H1 (cell line): ENCODE results near the gene DENND1A. TPM values are rescaled to one million over a fixed set of nuclear protein-coding genes. Genes with fewer than 3 reads are reported as not detected.

Experiments
- CTCF ChIA-PET: fragments of 300-600 bp; sonication (Branson Sonifier 250); formaldehyde crosslinking; loops from one replicate; lab custom pipeline; 2021; ENCODE audit not compliant: partially characterized antibody; lab: Charles Lee
- POLR2A ChIA-PET: fragments of 300-600 bp; sonication (Branson Sonifier 250); formaldehyde crosslinking; loops from one replicate; lab custom pipeline; 2021; ENCODE audit warnings: inconsistent platforms; ENCODE audit not compliant: partially characterized antibody; lab: Charles Lee
- DNase-seq, 2 experiments: peaks; one replicate each; pipeline versions ENCODE4 v3.0.0 to v3.0.0-alpha.2; 2010 to 2022; ENCODE audit warnings: low spot score in 2 of 2, low read depth in 1 of 2, mixed read lengths in 1 of 2
- FAIRE-seq: peaks from 2 replicates; lab custom pipeline; 2011; peaks lifted over from hg19 to GRCh38; lab: Jason Lieb, UNC
- H2AFZ ChIP-seq: 2 replicates; pipeline ENCODE4 v1.8.1; 2012; ENCODE audit warnings: low read length, inconsistent platforms
- H2AK5ac ChIP-seq: 2 replicates; pipeline ENCODE4 v1.6.1; 2013; ENCODE audit warnings: low read depth, low read length
- H2BK120ac ChIP-seq: replicated peaks from 2 replicates; pipeline ENCODE3; 2013; ENCODE audit warnings: low read depth, low read length, inconsistent platforms
- H2BK12ac ChIP-seq: 2 replicates; pipeline ENCODE4 v1.6.1; 2013; ENCODE audit warnings: low read depth, low read length
- H2BK15ac ChIP-seq: 2 replicates; pipeline ENCODE4 v1.6.1; 2013; ENCODE audit warnings: low read length
- H2BK20ac ChIP-seq: 2 replicates; pipeline ENCODE4 v1.6.1; 2013; ENCODE audit warnings: low read length
- H2BK5ac ChIP-seq: 2 replicates; pipeline ENCODE4 v1.6.1; 2013; ENCODE audit warnings: low read depth, low read length
- H3K14ac ChIP-seq: 2 replicates; pipeline ENCODE4 v1.6.1; 2013; ENCODE audit warnings: inconsistent platforms; ENCODE audit not compliant: insufficient read length
- H3K18ac ChIP-seq: 2 replicates; pipeline ENCODE4 v1.6.1; 2013; ENCODE audit warnings: low read length; ENCODE audit errors: extremely low read depth
- H3K23ac ChIP-seq: 2 replicates; pipeline ENCODE4 v1.6.1; 2013; ENCODE audit warnings: inconsistent platforms; ENCODE audit not compliant: insufficient read length
- H3K23me2 ChIP-seq: 2 replicates; pipeline ENCODE4 v1.6.1; 2013; ENCODE audit warnings: low read depth, low read length
- H3K27ac ChIP-seq: 2 replicates; pipeline ENCODE4 v1.6.1; 2011; ENCODE audit warnings: low read depth, low read length, inconsistent platforms
- H3K27me3 ChIP-seq, 4 experiments: replicated peaks in 1 of 4; 1 replicate in 1 of 4; 2 replicates in 3 of 4; pipeline versions ENCODE4 v1.6.1 to v1.8.1; 2011 to 2013; ENCODE audit warnings: low read length in 3 of 4, mild to moderate bottlenecking in 3 of 4, inconsistent platforms in 2 of 4, mixed read lengths in 2 of 4, moderate library complexity in 1 of 4; ENCODE audit not compliant: control insufficient read depth in 3 of 4, insufficient read depth in 3 of 4; ENCODE audit errors: extremely low read depth in 1 of 4
- H3K36me3 ChIP-seq, 4 experiments: 2 replicates each; pipeline versions ENCODE4 v1.6.1 to v1.8.1; 2011 to 2013; ENCODE audit warnings: mild to moderate bottlenecking in 4 of 4, low read length in 3 of 4, moderate library complexity in 2 of 4, control low read depth in 1 of 4, inconsistent platforms in 1 of 4; ENCODE audit not compliant: insufficient read depth in 4 of 4, control insufficient read depth in 2 of 4
- H3K4ac ChIP-seq: replicated peaks from 2 replicates; pipeline ENCODE3; 2013; ENCODE audit warnings: low read length, low read depth, mixed read lengths, inconsistent platforms; ENCODE audit not compliant: insufficient read length
- H3K4me1 ChIP-seq, 4 experiments: replicated peaks in 1 of 4; 1 replicate in 1 of 4; 2 replicates in 3 of 4; pipeline versions ENCODE4 v1.6.1 to v1.8.1; 2011 to 2013; ENCODE audit warnings: low read length in 3 of 4, inconsistent platforms in 2 of 4, mixed read lengths in 1 of 4; ENCODE audit not compliant: insufficient read depth in 4 of 4, control insufficient read depth in 3 of 4
- H3K4me2 ChIP-seq, 2 experiments: 2 replicates each; pipeline versions ENCODE4 v1.6.1 to v1.8.1; 2011 to 2013; ENCODE audit warnings: low read depth in 2 of 2, low read length in 2 of 2, control low read depth in 1 of 2, inconsistent platforms in 1 of 2, mild to moderate bottlenecking in 1 of 2; ENCODE audit not compliant: insufficient read depth in 1 of 2
- H3K4me3 ChIP-seq, 4 experiments: fragments of 200-600, 300-600 bp in 1 of 4; sonication (generic), shearing (Covaris generic), sonication (Bioruptor Twin) in 1 of 4; 2 replicates each; pipeline versions ENCODE4 v1.5.1 to v1.8.1; 2011 to 2016; ENCODE audit warnings: low read length in 4 of 4, low read depth in 3 of 4, control low read depth in 2 of 4, inconsistent platforms in 2 of 4, mild to moderate bottlenecking in 2 of 4, mixed read lengths in 1 of 4, moderate library complexity in 1 of 4; ENCODE audit not compliant: insufficient read depth in 2 of 4; ENCODE audit errors: extremely low read depth in 1 of 4
- H3K56ac ChIP-seq: replicated peaks from 2 replicates; pipeline ENCODE3; 2013; ENCODE audit warnings: low read depth, mild to moderate bottlenecking, mixed read lengths, low read length, inconsistent platforms; ENCODE audit not compliant: insufficient read length
- H3K79me1 ChIP-seq: 2 replicates; pipeline ENCODE4 v1.6.1; 2013; ENCODE audit warnings: low read depth, low read length, control low read depth
- H3K79me2 ChIP-seq, 2 experiments: 2 replicates each; pipeline versions ENCODE4 v1.6.1 to v1.8.1; 2012 to 2013; ENCODE audit warnings: low read length in 2 of 2, mild to moderate bottlenecking in 2 of 2, inconsistent platforms in 1 of 2; ENCODE audit not compliant: insufficient read depth in 2 of 2, control insufficient read depth in 1 of 2
- H3K9ac ChIP-seq, 4 experiments: replicated peaks in 1 of 4; 1 replicate in 1 of 4; 2 replicates in 3 of 4; pipeline versions ENCODE4 v1.6.1 to v1.8.1; 2011 to 2013; ENCODE audit warnings: low read depth in 3 of 4, low read length in 3 of 4, control low read depth in 2 of 4, mild to moderate bottlenecking in 2 of 4, moderate library complexity in 2 of 4, inconsistent platforms in 1 of 4; ENCODE audit errors: extremely low read depth in 1 of 4
- H3K9me3 ChIP-seq, 2 experiments: 2 replicates each; pipeline versions ENCODE4 v1.6.1 to v1.8.1; 2012 to 2013; ENCODE audit warnings: mild to moderate bottlenecking in 2 of 2, moderate library complexity in 2 of 2, control low read depth in 1 of 2, inconsistent platforms in 1 of 2, low read depth in 1 of 2, low read length in 1 of 2, mixed read lengths in 1 of 2; ENCODE audit not compliant: insufficient read depth in 2 of 2
- H4K20me1 ChIP-seq, 2 experiments: replicated peaks in 1 of 2; 2 replicates each; pipeline versions ENCODE3 to v1.8.1; 2011 to 2013; ENCODE audit warnings: inconsistent platforms in 2 of 2, low read length in 2 of 2, mild to moderate bottlenecking in 1 of 2; ENCODE audit not compliant: insufficient read depth in 2 of 2, control insufficient read depth in 1 of 2
- H4K5ac ChIP-seq: 2 replicates; pipeline ENCODE4 v1.6.1; 2013; ENCODE audit warnings: low read length, low read depth, mixed read lengths, inconsistent platforms; ENCODE audit not compliant: insufficient read length
- H4K8ac ChIP-seq: 2 replicates; pipeline ENCODE4 v1.8.0; 2013; ENCODE audit warnings: mild to moderate bottlenecking, moderate library complexity, low read length, inconsistent platforms; ENCODE audit not compliant: insufficient read depth; ENCODE audit errors: extremely low read depth
- H4K91ac ChIP-seq: replicated peaks from 2 replicates; pipeline ENCODE3; 2013; ENCODE audit warnings: low read length, mixed read lengths, inconsistent platforms; ENCODE audit not compliant: insufficient read length
- BRCA1 ChIP-seq: IDR thresholded peaks from 2 replicates; pipeline ENCODE4 v1.6.1; 2012; ENCODE audit warnings: low read depth, low read length, improper control_type of control experiment
- CBX8 ChIP-seq: fragments of 300-800, 300-1000 bp; sonication (generic); IDR thresholded peaks from 2 replicates; pipeline ENCODE4 v1.7.1; 2016; ENCODE audit warnings: low read depth, low read length, borderline replicate concordance
- CREB1 ChIP-seq: IDR thresholded peaks from 2 replicates; pipeline ENCODE4 v1.6.1; 2012; ENCODE audit warnings: inconsistent platforms
- EP300 ChIP-seq, 2 experiments: IDR thresholded peaks; 1 replicate in 1 of 2; 2 replicates in 1 of 2; pipeline ENCODE4 v1.6.1; 2011 to 2012; ENCODE audit warnings: low read depth in 2 of 2, low read length in 2 of 2, mild to moderate bottlenecking in 2 of 2, borderline replicate concordance in 1 of 2, inconsistent platforms in 1 of 2, moderate library complexity in 1 of 2
- GABPA ChIP-seq: IDR thresholded peaks from 2 replicates; pipeline ENCODE4 v1.6.1; 2011; ENCODE audit warnings: mild to moderate bottlenecking, low read length, moderate library complexity, borderline replicate concordance; ENCODE audit not compliant: insufficient read depth
- KDM5A ChIP-seq: fragments of 200-600 bp; IDR thresholded peaks from 2 replicates; pipeline ENCODE4 v1.7.1; 2012; ENCODE audit warnings: mild to moderate bottlenecking, low read length, inconsistent platforms, mixed read lengths
- MAFK ChIP-seq: IDR thresholded peaks from 2 replicates; pipeline ENCODE4 v1.6.1; 2012; ENCODE audit warnings: low read depth, mild to moderate bottlenecking, improper control_type of control experiment, low read length
- POLR2A ChIP-seq, 2 experiments: IDR thresholded peaks; 1 replicate in 1 of 2; 2 replicates in 1 of 2; pipeline ENCODE4 v1.6.1; 2011; ENCODE audit warnings: low read depth in 2 of 2, low read length in 2 of 2, mild to moderate bottlenecking in 2 of 2; ENCODE audit errors: control extremely low read depth in 1 of 2
- POU5F1 ChIP-seq: IDR thresholded peaks from 2 replicates; pipeline ENCODE4 v1.6.1; 2011; ENCODE audit warnings: low read depth, mild to moderate bottlenecking, low read length, moderate library complexity
- YY1 ChIP-seq: IDR thresholded peaks from 2 replicates; pipeline ENCODE4 v1.6.1; 2011; ENCODE audit warnings: low read depth, mild to moderate bottlenecking, low read length
- WGBS, 2 experiments: shearing (Covaris generic) in 1 of 2; methylation state at CpG; one replicate each; pipeline versions ENCODE4 v1.1.6 to v1.1.7; 2013 to 2015; ENCODE audit warnings: low lambda C conversion rate in 2 of 2, mixed read lengths in 2 of 2, inconsistent platforms in 1 of 2, low coverage in 1 of 2, missing lambda C conversion rate in 1 of 2; ENCODE audit not compliant: insufficient replicate concordance in 2 of 2, insufficient coverage in 1 of 2, insufficient read length in 1 of 2; ENCODE audit errors: extremely low coverage in 1 of 2, missing lambda C conversion rate in 1 of 2; 5-methylcytosine and 5-hydroxymethylcytosine counted together
- polyA plus RNA-seq, 7 experiments: library from polyadenylated mRNA; depleted of rRNA in 3 of 7; stranded (reverse) in 5 of 7; unstranded in 2 of 7; fragments of >200 nt in 5 of 7; fragments of 200-250 nt in 2 of 7; gene quantifications; 1 replicate in 5 of 7; 2 replicates in 1 of 7; 4 replicates in 1 of 7; pipeline versions ENCODE4 v1.2.1 to v1.2.3, GENCODE V29; 2011 to 2013; ENCODE audit warnings: missing spikeins in 2 of 7, mixed read lengths in 2 of 7
- total RNA-seq: library from RNA; stranded (reverse); fragmentation: NEBNext Ultra II Directional; extraction: Animal tissue kit (Norgen Biotek cat#: 25700); gene quantifications from 2 replicates; pipeline ENCODE4 v1.2.1, GENCODE V29; 2021
- TF ChIP-seq, protein P1 (sequence below): IDR thresholded peaks from 2 replicates; pipeline ENCODE4 v1.6.1; 2011; ENCODE audit warnings: low read depth, mild to moderate bottlenecking, low read length; ENCODE audit not compliant: insufficient read depth

Gene DENND1A
- total and polyA plus RNA-seq, 2 of the 8 experiments (the other 6 are each of a cell fraction or from before 2014, with no cell fraction given): 24.1 to 26.4 TPM

DNA sequence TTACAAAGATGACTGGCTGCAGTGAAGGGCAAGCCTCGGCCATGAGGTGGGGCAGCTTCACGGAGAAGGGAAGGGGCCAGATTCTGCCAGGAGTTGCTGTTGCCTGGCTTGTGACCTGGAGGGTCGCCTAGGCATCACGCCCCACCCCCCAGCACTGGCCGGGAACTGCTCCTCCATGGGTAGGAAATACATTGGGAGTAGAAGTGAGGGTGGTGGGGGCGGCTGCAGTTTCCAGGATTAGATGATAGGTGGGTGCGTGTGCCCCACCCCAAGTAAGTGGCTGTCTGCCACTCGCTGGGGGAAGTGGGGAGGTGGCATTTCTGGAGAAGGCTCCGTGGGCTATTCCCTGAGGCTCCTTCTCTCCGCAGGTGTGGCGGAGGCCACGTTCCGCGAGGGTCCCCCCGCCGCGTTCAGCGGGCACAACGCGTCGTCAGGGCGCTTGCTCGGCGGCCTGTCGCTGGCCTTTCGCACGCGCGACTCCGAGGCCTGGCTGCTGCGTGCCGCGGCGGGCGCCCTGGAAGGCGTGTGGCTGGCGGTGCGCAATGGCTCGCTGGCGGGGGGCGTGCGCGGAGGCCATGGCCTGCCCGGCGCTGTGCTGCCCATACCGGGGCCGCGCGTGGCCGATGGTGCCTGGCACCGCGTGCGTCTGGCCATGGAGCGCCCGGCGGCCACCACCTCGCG, 557.0 kb downstream of the DENND1A start:
- Histone ChIP-seq H3K9ac (no peak overlapping the region), H3K23me2 (0 out of 2 replicates have a peak, but pooled peaks cover 3% of the 10 kb centered on the region), H2BK5ac (no peak overlapping the region), H2BK12ac (no peak overlapping the region), H3K9me3 (no peaks in the 10 kb centered on the region), H3K27me3 (peaks cover 0 to 31% (median 22%) of the 10 kb centered on the region in 4 experiments; a peak in 5 of 7 replicates), H3K23ac (no peak overlapping the region), H3K27ac (no peak overlapping the region), H3K79me1 (no peaks in the 10 kb centered on the region), H3K4me2 (peak overlapping the region; percentile 43 to 59), H3K4me3 (peak overlapping the region in 2 of 4 experiments; percentile 5 to 50; a peak in 3 of 8 replicates), H3K14ac (no peak overlapping the region), H3K18ac (peak overlapping the region; percentile 19), H2AK5ac (no peak overlapping the region), H4K20me1 (peaks cover 5 to 11% of the 10 kb centered on the region in 2 experiments), H2BK120ac (no peak overlapping the region), H4K8ac (peak overlapping the region; percentile 87), H3K79me2 (no peaks in the 10 kb centered on the region), H2BK20ac (no peak overlapping the region), H3K56ac (no peak overlapping the region), H4K91ac (no peak overlapping the region), H2AFZ (no peak overlapping the region), H3K36me3 (peaks cover 0 to 5% (median 2%) of the 10 kb centered on the region in 4 experiments; a peak in 2 of 8 replicates), H3K4me1 (peaks cover 0 to 24% (median 10%) of the 10 kb centered on the region in 4 experiments; a peak in 6 of 7 replicates), H3K4ac (no peak overlapping the region), H4K5ac (no peak overlapping the region), H2BK15ac (no peak overlapping the region)
- DNase-seq (no peak), FAIRE-seq (no peak)
- ChIA-PET POLR2A (interaction anchor here (0.8 to 1.1 kb wide), 3 partner anchors 11 to 17 kb away, joined by 3 to 4 read pairs (median 3); partner anchors contain the start of gene CRB2), CTCF (interaction anchor here (1.5 to 5.7 kb wide), 4 partner anchors 8 to 18 kb away, joined by 3 to 43 read pairs (median 6); partner anchors contain the start of gene CRB2)
- 51% methylated on average over 43 of the region's 58 CpGs; no CpG with 5 or more reads in 1 of the 2 experiments for WGBS, 2 experiments
- TF ChIP-seq YY1: no peak
- TF ChIP-seq EP300 (IDR thresholded peaks at IDR 0.05; ENCODE audit: borderline replicate concordance in 1 of 2, low read depth in 2 of 2, low read length in 2 of 2): no peak
- TF ChIP-seq CREB1: no peak
- no peak for TF ChIP-seq GABPA
- TF ChIP-seq POLR2A (IDR thresholded peaks at IDR 0.05; ENCODE audit: control extremely low read depth in 1 of 2, low read depth in 2 of 2, low read length in 2 of 2): no peak
- TF ChIP-seq CBX8: no peak
- no peak for TF ChIP-seq BRCA1
- TF ChIP-seq KDM5A: no peak
- no peak for TF ChIP-seq MAFK
- no peak for TF ChIP-seq POU5F1
- TF ChIP-seq, protein P1, sequence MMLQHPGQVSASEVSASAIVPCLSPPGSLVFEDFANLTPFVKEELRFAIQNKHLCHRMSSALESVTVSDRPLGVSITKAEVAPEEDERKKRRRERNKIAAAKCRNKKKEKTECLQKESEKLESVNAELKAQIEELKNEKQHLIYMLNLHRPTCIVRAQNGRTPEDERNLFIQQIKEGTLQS: no peak
